Activated CD4-positive, alpha-beta T cell treated with anti-CD3 and anti-CD28 coated beads, Interleukin-2, amount 50 U/mL, for 4 hours (primary cell): ENCODE measurements around the gene GAGE13.
"Not testable (repeated sequence)": the region's sequence is repeated elsewhere in the genome, so short reads cannot be mapped to it uniquely, and the experiment has no call there.

Experiments
- DNase-seq, 2 experiments: peaks; one replicate each; pipeline ENCODE4 v3.0.0-alpha.2; 2020

The GAGE13 gene

GRCh38 chrX:49331282-49331681, at the start of gene GAGE13:
Gene GAGE13, plus strand, starts transcription at chrX:49331582. Its CDS starts 1,156 bp downstream, at chrX:49332738.
- not testable (repeated sequence) for DNase-seq

GRCh38 chrX:49282647-49283011, 48.8 kb upstream of the GAGE13 start:
- DNase-seq = no peak

GRCh38 chrX:49284212-49284611, 47.2 kb upstream of the GAGE13 start:
- no peak for DNase-seq

GRCh38 chrX:49286136-49286535, 45.2 kb upstream of the GAGE13 start:
- DNase-seq = no peak

GRCh38 chrX:49286581-49286980, 44.8 kb upstream of the GAGE13 start:
- DNase-seq = no peak

GRCh38 chrX:49287665-49288064, 43.7 kb upstream of the GAGE13 start:
- no peak for DNase-seq

GRCh38 chrX:49290215-49290614, 41.2 kb upstream of the GAGE13 start:
- no peak for DNase-seq

- DNase-seq = peak; percentile 65 to 66
These were observed 39.6 kb upstream of the GAGE13 start for GRCh38 chrX:49291615-49292337.

GRCh38 chrX:49292400-49293362, 38.7 kb upstream of the GAGE13 start:
- DNase-seq = no peak

- not testable (repeated sequence) for DNase-seq
These were observed 32.1 kb upstream of the GAGE13 start for GRCh38 chrX:49299293-49299692.

GRCh38 chrX:49300703-49301102, 30.7 kb upstream of the GAGE13 start:
- no peak for DNase-seq

- DNase-seq = no peak
These were observed 28.0 kb upstream of the GAGE13 start, which contains the start of gene GAGE10 for GRCh38 chrX:49303346-49303745. Gene GAGE10, plus strand, starts transcription at chrX:49303646. Its CDS starts 1,214 bp downstream, at chrX:49304860.

GRCh38 chrX:49307775-49308174, 23.6 kb upstream of the GAGE13 start:
- not testable (repeated sequence) for DNase-seq

GRCh38 chrX:49308604-49309269, 22.6 kb upstream of the GAGE13 start:
- no peak for DNase-seq

- DNase-seq = no peak
These were observed 21.9 kb upstream of the GAGE13 start for GRCh38 chrX:49309401-49309981.

GRCh38 chrX:49310371-49310770, 21.0 kb upstream of the GAGE13 start:
- DNase-seq = no peak

GRCh38 chrX:49312176-49312575, 19.2 kb upstream of the GAGE13 start:
- DNase-seq = no peak

GRCh38 chrX:49316085-49316484, 15.3 kb upstream of the GAGE13 start:
- no peak for DNase-seq

- DNase-seq = not testable (repeated sequence)
These were observed 9.6 kb upstream of the GAGE13 start, which contains the start of gene GAGE12J for GRCh38 chrX:49321737-49322136. Gene GAGE12J, plus strand, starts transcription at chrX:49322037. Its CDS starts 1,157 bp downstream, at chrX:49323194.

GRCh38 chrX:49322266-49322665, 9.1 kb upstream of the GAGE13 start:
- DNase-seq = not testable (repeated sequence)

- DNase-seq = not testable (repeated sequence)
These were observed 7.6 kb upstream of the GAGE13 start for GRCh38 chrX:49323735-49324134.

- not testable (repeated sequence) for DNase-seq
These were observed 961 bp upstream of the GAGE13 start for GRCh38 chrX:49330421-49330820.

- not testable (repeated sequence) for DNase-seq
These were observed 459 bp downstream of the GAGE13 start for GRCh38 chrX:49331841-49332240.
